ENCODE measurements around the gene PRDM15. TPM values are rescaled to one million over a fixed set of nuclear protein-coding genes. Genes with fewer than 3 reads are reported as not detected.

The PRDM15 gene
- total and polyA plus RNA-seq, 4 donors, result 1.2 to 5.7 (median 2.1) TPM

GRCh38 chr21:41831453-41831831 lies 47.7 kb downstream of the PRDM15 start (continued):
- TF ChIP-seq, protein P1, sequence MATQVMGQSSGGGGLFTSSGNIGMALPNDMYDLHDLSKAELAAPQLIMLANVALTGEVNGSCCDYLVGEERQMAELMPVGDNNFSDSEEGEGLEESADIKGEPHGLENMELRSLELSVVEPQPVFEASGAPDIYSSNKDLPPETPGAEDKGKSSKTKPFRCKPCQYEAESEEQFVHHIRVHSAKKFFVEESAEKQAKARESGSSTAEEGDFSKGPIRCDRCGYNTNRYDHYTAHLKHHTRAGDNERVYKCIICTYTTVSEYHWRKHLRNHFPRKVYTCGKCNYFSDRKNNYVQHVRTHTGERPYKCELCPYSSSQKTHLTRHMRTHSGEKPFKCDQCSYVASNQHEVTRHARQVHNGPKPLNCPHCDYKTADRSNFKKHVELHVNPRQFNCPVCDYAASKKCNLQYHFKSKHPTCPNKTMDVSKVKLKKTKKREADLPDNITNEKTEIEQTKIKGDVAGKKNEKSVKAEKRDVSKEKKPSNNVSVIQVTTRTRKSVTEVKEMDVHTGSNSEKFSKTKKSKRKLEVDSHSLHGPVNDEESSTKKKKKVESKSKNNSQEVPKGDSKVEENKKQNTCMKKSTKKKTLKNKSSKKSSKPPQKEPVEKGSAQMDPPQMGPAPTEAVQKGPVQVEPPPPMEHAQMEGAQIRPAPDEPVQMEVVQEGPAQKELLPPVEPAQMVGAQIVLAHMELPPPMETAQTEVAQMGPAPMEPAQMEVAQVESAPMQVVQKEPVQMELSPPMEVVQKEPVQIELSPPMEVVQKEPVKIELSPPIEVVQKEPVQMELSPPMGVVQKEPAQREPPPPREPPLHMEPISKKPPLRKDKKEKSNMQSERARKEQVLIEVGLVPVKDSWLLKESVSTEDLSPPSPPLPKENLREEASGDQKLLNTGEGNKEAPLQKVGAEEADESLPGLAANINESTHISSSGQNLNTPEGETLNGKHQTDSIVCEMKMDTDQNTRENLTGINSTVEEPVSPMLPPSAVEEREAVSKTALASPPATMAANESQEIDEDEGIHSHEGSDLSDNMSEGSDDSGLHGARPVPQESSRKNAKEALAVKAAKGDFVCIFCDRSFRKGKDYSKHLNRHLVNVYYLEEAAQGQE (IDR thresholded peaks at IDR 0.05), result no peak

- H3K4me3 ChIP-seq (ENCODE audit: low read depth in 1 of 3, low read length in 3 of 3), result no peak overlapping the region
Measured at GRCh38 chr21:41830764-41831452, 48.2 kb downstream of the PRDM15 start.

More at GRCh38 chr21:41830764-41831452, 48.2 kb downstream of the PRDM15 start:
- H3K27ac ChIP-seq (ENCODE audit: low read depth in 1 of 2, low read length in 2 of 2), result no peak overlapping the region
- no peak for DNase-seq (ENCODE audit: low spot score)
- 94% methylated on average over 21 of the region's 21 CpGs for WGBS
- no peaks in the 10 kb centered on the region for H3K4me1 ChIP-seq (ENCODE audit: control insufficient read depth in 4 of 4, insufficient read depth in 4 of 4, low read length in 3 of 4)
- H3K9ac ChIP-seq (ENCODE audit: low read depth in 1 of 2, low read length in 2 of 2), result no peak overlapping the region
- H3K36me3 ChIP-seq (ENCODE audit: control insufficient read depth in 4 of 4, insufficient read depth in 3 of 4, low read depth in 1 of 4, low read length in 3 of 4), result peaks cover 0 to 13% (median 4%) of the 10 kb centered on the region in 4 donors
- TF ChIP-seq RXRA (IDR thresholded peaks at IDR 0.05) (no peak), HNF4A (conservative IDR thresholded peaks at IDR 0.05) (no peak), RAD21 (IDR thresholded peaks at IDR 0.05) (no peak), EGR1 (IDR thresholded peaks at IDR 0.05; ENCODE audit: low read depth in 2 of 2) (no peak), MAX (IDR thresholded peaks at IDR 0.05) (no peak), FOXA2 (IDR thresholded peaks at IDR 0.05) (no peak), YY1 (IDR thresholded peaks at IDR 0.05) (no peak), ZBTB33 (IDR thresholded peaks at IDR 0.05) (no peak), JUND (IDR thresholded peaks at IDR 0.05) (no peak), CTCF (IDR thresholded peaks at IDR 0.05; ENCODE audit: low read depth, low read length, missing input control) (no peak), GABPA (IDR thresholded peaks at IDR 0.05 in 1 of 2, conservative IDR thresholded peaks at IDR 0.05 in 1 of 2) (no peak), TAF1 (conservative IDR thresholded peaks at IDR 0.05) (no peak), HNF4G (IDR thresholded peaks at IDR 0.05) (no peak), NR2F2 (IDR thresholded peaks at IDR 0.05) (no peak), FOXA1 (IDR thresholded peaks at IDR 0.05) (no peak), SP1 (IDR thresholded peaks at IDR 0.05) (no peak)
- TF ChIP-seq, protein P1 (IDR thresholded peaks at IDR 0.05), result no peak
- TF ChIP-seq, protein P2, sequence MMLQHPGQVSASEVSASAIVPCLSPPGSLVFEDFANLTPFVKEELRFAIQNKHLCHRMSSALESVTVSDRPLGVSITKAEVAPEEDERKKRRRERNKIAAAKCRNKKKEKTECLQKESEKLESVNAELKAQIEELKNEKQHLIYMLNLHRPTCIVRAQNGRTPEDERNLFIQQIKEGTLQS (IDR thresholded peaks at IDR 0.05), result no peak
- no peaks in the 10 kb centered on the region for H3K9me3 ChIP-seq (ENCODE audit: control insufficient read depth in 4 of 4, low read length in 3 of 4)
- H3K27me3 ChIP-seq (ENCODE audit: control insufficient read depth in 4 of 4, insufficient read depth in 4 of 4, low read length in 3 of 4), result no peaks in the 10 kb centered on the region

Measured in liver (tissue), 9 donors.